GM12878 (cell line): ENCODE measurements around the gene AKT3. TPM values are rescaled to one million over a fixed set of nuclear protein-coding genes. Genes with fewer than 3 reads are reported as not detected.

ENCODE experiments used
- ATAC-seq: fragments of 200-7000 bp; cut with Tn5 transposase; 3 replicates; pipeline ENCODE4 v1.9.1; 2020; ENCODE audit warnings: mild to moderate bottlenecking, moderate library complexity
- BruUV-seq: library from RNA; stranded (reverse); fragments of 400-500 nt; replicated peaks from 2 replicates; lab custom pipeline; 2021; lab: Mats Ljungman, UMichigan
- CTCF ChIA-PET: fragments of 300-600 bp; sonication (Branson Sonifier 250); formaldehyde crosslinking; extraction: SDS; loops from one replicate; lab custom pipeline; 2021; ENCODE audit warnings: inconsistent platforms; lab: Yijun Ruan, JAX
- POLR2A ChIA-PET: fragments of 350-600 bp; formaldehyde crosslinking; extraction: SDS; loops from one replicate; lab custom pipeline; 2021; ENCODE audit warnings: inconsistent platforms; lab: Charles Lee
- RAD21 ChIA-PET: fragments of 300-600 bp; sonication (Branson Sonifier 250); formaldehyde crosslinking; loops from one replicate; lab custom pipeline; 2023; ENCODE audit warnings: antibody characterized with exemption; ENCODE audit not compliant: unreplicated experiment; lab: Charles Lee
- SMC1A ChIA-PET: fragments of 300-600 bp; sonication (Branson Sonifier 250); formaldehyde crosslinking; loops from one replicate; lab custom pipeline; 2023; ENCODE audit not compliant: unreplicated experiment, uncharacterized antibody; lab: Charles Lee
- DNase-seq: peaks from one replicate; pipeline ENCODE4 v3.0.0-alpha.2; 2011; ENCODE audit warnings: low read depth, low spot score
- FAIRE-seq: peaks from 3 replicates; lab custom pipeline; 2011; peaks lifted over from hg19 to GRCh38; lab: Jason Lieb, UNC
- H2AFZ ChIP-seq: 2 replicates; pipeline ENCODE4 v1.6.0; 2011; ENCODE audit warnings: low read depth, low read length, control low read depth; ENCODE audit not compliant: control insufficient read depth
- H3K27ac ChIP-seq: 2 replicates; pipeline ENCODE4 v1.5.1; 2011; ENCODE audit warnings: control low read depth; ENCODE audit not compliant: control insufficient read depth, insufficient read depth
- H3K27me3 ChIP-seq, 2 experiments: replicated peaks in 1 of 2; 2 replicates each; pipeline versions ENCODE4 v1.6.0 to v1.6.1; 2011; ENCODE audit warnings: low read length in 1 of 2; ENCODE audit not compliant: control insufficient read depth in 2 of 2, insufficient read depth in 2 of 2
- H3K36me3 ChIP-seq, 2 experiments: 2 replicates each; pipeline ENCODE4 v1.5.1; 2011; ENCODE audit warnings: low read length in 1 of 2; ENCODE audit not compliant: control insufficient read depth in 2 of 2, insufficient read depth in 2 of 2
- H3K4me1 ChIP-seq: 2 replicates; pipeline ENCODE4 v1.6.1; 2011; ENCODE audit warnings: mild to moderate bottlenecking, low read length, moderate library complexity, mixed read lengths; ENCODE audit not compliant: control insufficient read depth, insufficient read depth
- H3K4me2 ChIP-seq: 2 replicates; pipeline ENCODE4 v1.6.0; 2011; ENCODE audit warnings: control low read depth; ENCODE audit not compliant: control insufficient read depth, insufficient read depth
- H3K4me3 ChIP-seq: fragments of 200-600 bp; sonication (generic); 2 replicates; pipeline ENCODE4 v1.5.1; 2016
- H3K79me2 ChIP-seq: 2 replicates; pipeline ENCODE4 v1.6.0; 2011; ENCODE audit warnings: low read length; ENCODE audit not compliant: control insufficient read depth, insufficient read depth
- H3K9ac ChIP-seq: 2 replicates; pipeline ENCODE4 v1.8.0; 2011; ENCODE audit warnings: low read length, control low read depth, mixed read lengths; ENCODE audit not compliant: control insufficient read depth, insufficient read depth
- H3K9me3 ChIP-seq: replicated peaks from 3 replicates; pipeline ENCODE4 v1.5.1; 2011; ENCODE audit warnings: mild to moderate bottlenecking, low read length; ENCODE audit not compliant: control insufficient read depth, insufficient read depth
- H4K20me1 ChIP-seq: 2 replicates; pipeline ENCODE4 v1.6.0; 2011; ENCODE audit not compliant: control insufficient read depth, insufficient read depth
- ATF2 ChIP-seq: IDR thresholded peaks from 2 replicates; pipeline ENCODE4 v1.6.1; 2012; ENCODE audit warnings: low read length, inconsistent platforms
- E4F1 ChIP-seq: fragments of 450-650 bp; IDR thresholded peaks from 2 replicates; pipeline ENCODE4 v1.6.1; 2018; ENCODE audit warnings: borderline replicate concordance, mild to moderate bottlenecking; ENCODE audit not compliant: partially characterized antibody
- FOS ChIP-seq: IDR thresholded peaks from 3 replicates; pipeline ENCODE4 v1.6.1; 2011; ENCODE audit warnings: borderline replicate concordance; ENCODE audit not compliant: insufficient read length; ENCODE audit errors: extremely low read depth
- HDAC2 ChIP-seq: fragments of 200-600 bp; sonication (generic); IDR thresholded peaks from 2 replicates; pipeline ENCODE4 v1.6.1; 2017
- IRF3 ChIP-seq: fragments of 450-650 bp; IDR thresholded peaks from 2 replicates; pipeline ENCODE4 v1.6.1; 2014; ENCODE audit warnings: mild to moderate bottlenecking
- LARP7 ChIP-seq: fragments of 450-650 bp; IDR thresholded peaks from 2 replicates; pipeline ENCODE4 v1.6.1; 2017; ENCODE audit warnings: mild to moderate bottlenecking
- MEF2A ChIP-seq: IDR thresholded peaks from 2 replicates; pipeline ENCODE4 v1.6.1; 2011; ENCODE audit warnings: low read depth, mild to moderate bottlenecking, low read length, moderate library complexity; ENCODE audit not compliant: insufficient read depth
- RUNX3 ChIP-seq: IDR thresholded peaks from 2 replicates; pipeline ENCODE4 v1.6.1; 2012; ENCODE audit warnings: low read length, inconsistent platforms
- SIN3A ChIP-seq: IDR thresholded peaks from 2 replicates; pipeline ENCODE4 v1.6.1; 2012; ENCODE audit warnings: low read depth, low read length, improper control_type of control experiment
- SPI1 ChIP-seq: IDR thresholded peaks from 2 replicates; pipeline ENCODE4 v1.6.1; 2011; ENCODE audit warnings: low read depth, mild to moderate bottlenecking, low read length, moderate library complexity, borderline replicate concordance; ENCODE audit not compliant: insufficient read depth
- SREBF2 ChIP-seq: IDR thresholded peaks from 2 replicates; pipeline ENCODE4 v1.6.1; 2012; ENCODE audit warnings: mild to moderate bottlenecking, low read length
- TARDBP ChIP-seq: IDR thresholded peaks from 2 replicates; pipeline ENCODE4 v1.6.1; 2016; ENCODE audit warnings: borderline replicate concordance
- ZBTB33 ChIP-seq: fragments of 450-650 bp; IDR thresholded peaks from 2 replicates; pipeline ENCODE4 v1.6.1; 2017; ENCODE audit warnings: mild to moderate bottlenecking
- ZNF274 ChIP-seq: IDR thresholded peaks from one replicate; pipeline ENCODE4 v1.8.0; 2011; ENCODE audit not compliant: insufficient read length, insufficient read depth
- WGBS: methylation state at CpG from one replicate; pipeline ENCODE4 v1.1.6; 2016; ENCODE audit warnings: low lambda C conversion rate; ENCODE audit not compliant: insufficient replicate concordance, insufficient coverage; ENCODE audit errors: missing lambda C conversion rate; 5-methylcytosine and 5-hydroxymethylcytosine counted together
- in situ Hi-C: fragments of 300-500 bp; cut with MboI; formaldehyde crosslinking; loops from 9 replicates; pipeline ENCODE4 v1.14.3; 2018; ENCODE audit warnings: mixed read lengths
- intact Hi-C: fragments of 100-400 bp; cut with micrococcal nuclease; formaldehyde crosslinking; loops from one replicate; pipeline ENCODE4 v1.14.2; 2022; ENCODE audit not compliant: unreplicated experiment
- polyA plus RNA-seq, 11 experiments: library from polyadenylated mRNA; depleted of rRNA in 4 of 11; unstranded in 6 of 11; stranded (reverse) in 5 of 11; fragments of >200 nt; fragmentation: Nextera tagmentation in 4 of 11; fragmentation: Illumina TruSeq in 1 of 11; extraction: Ambion mirVana in 4 of 11; extraction: Trizol in 1 of 11; gene quantifications; 1 replicate in 1 of 11; 2 replicates in 10 of 11; pipeline versions ENCODE4 v1.2.1 to v1.2.3, GENCODE V29; 2011 to 2016; ENCODE audit warnings: inconsistent platforms in 2 of 11, missing spikeins in 2 of 11, low read depth in 1 of 11
- total RNA-seq, 4 experiments: library from RNA; depleted of rRNA in 3 of 4; stranded (reverse); fragments of >200 nt in 3 of 4; fragmentation: Illumina TruSeq in 1 of 4; extraction: Trizol in 1 of 4; gene quantifications; 2 replicates each; pipeline versions ENCODE4 v1.2.1 to v1.2.3, GENCODE V29; 2013 to 2021

AKT3 gene
- total and polyA plus RNA-seq, 10 of the 15 experiments (the other 5 are each of a cell fraction or from before 2014, with no cell fraction given), result 0.03 to 0.56 (median 0.19) TPM

- Histone ChIP-seq H3K4me2 (no peak overlapping the region), H3K36me3 (no peaks in the 10 kb centered on the region), H3K9me3 (no peaks in the 10 kb centered on the region), H3K9ac (no peak overlapping the region), H3K27ac (no peak overlapping the region), H4K20me1 (no peaks in the 10 kb centered on the region), H3K4me3 (no peak overlapping the region), H3K79me2 (no peaks in the 10 kb centered on the region), H3K27me3 (no peaks in the 10 kb centered on the region), H3K4me1 (peaks cover 7% of the 10 kb centered on the region; the same call in 1 of the 2 replicates), H2AFZ (no peak overlapping the region)
- in situ Hi-C loops (no loop called here), intact Hi-C loops (no loop called here)
- ChIA-PET SMC1A (no interaction called here), RAD21 (no interaction called here), POLR2A (no interaction called here), CTCF (interaction anchor here (0.9 kb wide), 1 partner anchor 128 kb away, joined by 3 read pairs; no protein-coding TSS in a partner anchor)
- DNase-seq (peak; percentile 26), ATAC-seq (peak; percentile 89), FAIRE-seq (no peak)
- no TSS peak for BruUV-seq
- WGBS, result 60% methylated on average over 3 of the region's 3 CpGs
- TF ChIP-seq SPI1, result peak; percentile 76; the same call in 1 of the 2 replicates
- TF ChIP-seq LARP7, result no peak
- TF ChIP-seq IRF3, result no peak
- peak; percentile 53; the same call in 1 of the 2 replicates for TF ChIP-seq MEF2A
- no peak for TF ChIP-seq ZBTB33
- TF ChIP-seq HDAC2, result no peak
- TF ChIP-seq RUNX3, result peak; percentile 75
- TF ChIP-seq SREBF2, result no peak
- TF ChIP-seq ATF2, result 0 out of 2 replicates have a peak, but pooled peaks have one; percentile 23
- no peak for TF ChIP-seq FOS
- TF ChIP-seq E4F1, result no peak
- TF ChIP-seq SIN3A, result no peak
- TF ChIP-seq ZNF274, result no peak
- TF ChIP-seq TARDBP, result no peak
Measured at GRCh38 chr1:243471754-243472745, 378.0 kb downstream of the AKT3 start.
